Ishikawa (cell line): ENCODE data around the gene DROSHA.

Source experiments
- EP300 ChIP-seq: IDR thresholded peaks from 2 replicates; pipeline ENCODE4 v1.6.1; 2012; ENCODE audit warnings: borderline replicate concordance
- FOXM1 ChIP-seq: IDR thresholded peaks from 2 replicates; pipeline ENCODE4 v1.6.1; 2012; ENCODE audit warnings: low read depth, borderline replicate concordance
- RAD21 ChIP-seq: IDR thresholded peaks from 2 replicates; pipeline ENCODE4 v1.6.1; 2012; ENCODE audit warnings: low read depth
- TCF12 ChIP-seq: IDR thresholded peaks from 2 replicates; pipeline ENCODE4 v1.6.1; 2012; ENCODE audit warnings: low read depth
- ZBTB7A ChIP-seq: IDR thresholded peaks from 2 replicates; pipeline ENCODE4 v1.6.1; 2012; ENCODE audit warnings: low read depth
- TF ChIP-seq, protein P1 (sequence below): IDR thresholded peaks from 2 replicates; pipeline ENCODE4 v1.6.1; 2012

DNA sequence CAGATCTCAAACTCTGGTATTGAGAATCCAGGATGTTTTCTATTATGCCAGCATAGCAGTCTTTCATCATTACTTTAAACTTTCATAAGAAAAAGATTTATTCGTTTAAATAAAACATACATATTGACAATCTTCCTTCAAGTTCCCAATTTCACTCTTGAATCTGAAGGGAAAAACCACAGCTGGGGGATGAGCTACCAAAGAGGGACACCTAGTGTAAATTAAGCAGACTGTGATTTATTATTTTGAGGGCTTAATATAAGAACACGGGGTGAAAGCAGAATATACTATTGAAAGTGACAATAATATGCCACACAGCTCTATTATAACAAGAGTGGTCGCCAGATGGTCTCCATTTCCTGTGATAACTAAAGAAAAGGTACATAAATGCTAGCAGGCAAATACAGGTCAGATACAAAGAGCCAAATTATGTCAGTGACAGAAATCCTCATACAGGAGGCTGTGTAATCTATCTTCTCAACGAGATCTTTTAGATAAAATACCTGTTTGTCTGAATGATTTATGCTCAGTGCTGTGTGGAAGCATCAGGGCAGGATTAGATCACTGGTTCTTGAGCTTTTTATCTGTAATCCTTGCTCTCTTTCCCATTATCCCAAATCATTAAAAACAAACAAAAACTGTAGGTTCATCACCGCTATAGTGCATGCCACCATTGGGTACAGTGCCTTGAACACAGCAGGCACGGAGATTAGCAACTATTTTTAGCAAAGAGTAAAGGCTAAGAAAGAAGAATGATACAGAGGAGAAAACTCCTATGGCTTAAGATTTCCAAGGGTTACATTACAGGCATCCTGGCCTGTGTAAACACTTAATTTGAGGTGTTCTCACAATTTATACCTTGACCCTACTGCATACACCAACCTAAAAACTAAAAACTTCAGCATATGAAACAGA, 116.6 kb downstream of the DROSHA start:
- TF ChIP-seq, protein P1, sequence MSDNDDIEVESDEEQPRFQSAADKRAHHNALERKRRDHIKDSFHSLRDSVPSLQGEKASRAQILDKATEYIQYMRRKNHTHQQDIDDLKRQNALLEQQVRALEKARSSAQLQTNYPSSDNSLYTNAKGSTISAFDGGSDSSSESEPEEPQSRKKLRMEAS, result no peak
- TF ChIP-seq ZBTB7A (no peak), EP300 (no peak), TCF12 (no peak), RAD21 (no peak), FOXM1 (no peak)
